Measurements from ENCODE around the gene CCDC127. TPM values are rescaled to one million over a fixed set of nuclear protein-coding genes. Genes with fewer than 3 reads are reported as not detected.
"Not testable (repeated sequence)": the region's sequence is repeated elsewhere in the genome, so short reads cannot be mapped to it uniquely, and the experiment has no call there.

CCDC127 gene
- polyA plus RNA-seq, 10 donors = 7.3 to 13.0 (median 8.8) TPM

DNA sequence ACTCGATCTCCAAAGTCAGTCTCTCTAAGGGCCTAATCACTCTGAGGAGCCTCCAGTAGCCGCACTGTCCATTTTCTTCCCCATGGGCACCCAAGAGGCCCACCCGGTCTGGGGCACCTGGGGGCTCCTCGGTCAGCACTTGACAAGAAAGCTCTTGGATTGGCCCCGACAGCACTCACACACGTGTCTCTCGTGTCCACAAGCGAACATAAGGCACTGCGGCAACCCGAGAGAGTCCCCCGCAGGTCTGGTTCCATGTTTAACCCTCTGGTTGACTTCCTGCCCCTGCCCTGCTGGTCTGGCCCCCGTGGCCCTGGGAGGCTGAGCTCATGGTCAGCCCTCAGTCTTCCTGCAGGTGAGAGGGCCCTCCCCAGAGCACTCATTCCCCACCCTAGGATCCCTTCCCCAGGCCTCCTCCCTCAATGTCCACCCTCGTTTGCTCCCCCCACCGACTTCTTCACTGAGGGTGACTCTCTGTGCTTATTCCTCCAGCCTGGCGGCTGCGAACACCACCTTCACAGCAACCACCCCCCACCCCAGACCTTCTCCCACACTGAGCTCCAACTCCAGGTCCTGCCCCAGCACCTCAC, 43.0 kb downstream of the CCDC127 start:
- no peak for DNase-seq

DNA sequence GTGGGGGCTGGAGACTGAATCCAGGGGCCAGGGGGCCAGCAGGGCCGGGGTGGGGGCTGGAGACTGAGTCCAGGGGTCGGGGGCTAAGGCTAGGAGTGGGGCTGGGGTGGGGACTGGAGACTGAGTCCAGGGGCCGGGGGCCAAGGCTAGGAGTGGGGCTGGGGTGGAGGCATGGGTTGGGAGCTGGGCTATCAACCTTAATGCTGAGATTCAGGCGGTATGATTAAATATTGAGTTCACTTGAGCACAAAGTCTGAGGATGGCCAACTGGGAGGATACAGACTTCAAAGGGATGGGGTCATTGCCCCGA, 43.7 kb downstream of the CCDC127 start:
- no peak for DNase-seq

DNA sequence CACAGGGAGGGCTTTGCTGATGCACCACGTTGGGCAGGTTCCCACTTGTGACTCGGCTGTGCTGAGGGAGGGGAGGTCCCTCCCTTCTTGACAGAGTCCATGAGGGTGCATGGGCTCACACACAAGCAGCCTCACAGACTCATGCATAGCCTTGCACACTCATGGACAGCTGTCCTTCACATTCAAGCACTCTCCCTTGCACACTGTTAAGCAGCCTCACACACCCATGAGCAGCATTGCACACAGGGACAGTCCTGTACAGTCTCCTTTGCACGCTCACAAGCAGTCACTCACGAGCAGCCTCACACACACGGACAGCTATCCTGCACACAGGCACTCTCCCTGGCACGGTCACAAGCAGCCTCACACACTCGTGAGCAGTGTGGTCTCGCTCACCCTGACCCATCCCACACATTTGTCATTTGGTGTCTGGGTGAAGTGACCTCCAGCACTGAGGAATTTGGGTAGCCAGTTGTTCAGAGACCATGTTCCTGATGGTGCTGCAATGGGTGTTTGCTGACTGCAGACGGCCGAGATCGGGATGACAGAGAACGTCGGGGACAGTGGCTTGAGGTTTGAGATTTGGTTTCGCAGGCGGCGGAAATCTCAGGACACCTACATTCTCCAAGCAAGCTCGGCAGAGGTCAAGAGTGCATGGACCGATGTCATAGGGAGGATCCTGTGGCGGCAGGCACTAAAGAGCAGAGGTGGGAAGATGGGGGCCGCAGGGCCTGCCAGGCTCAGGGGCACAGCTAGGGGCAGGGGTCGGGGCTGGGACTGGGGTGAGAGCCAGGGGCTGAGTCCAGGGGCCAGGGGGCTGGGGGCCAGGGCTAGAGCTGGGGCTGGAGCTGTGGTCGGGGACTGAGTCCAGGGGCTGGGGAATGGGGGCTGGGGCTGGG, 44.3 kb downstream of the CCDC127 start:
- no peak for DNase-seq

DNA sequence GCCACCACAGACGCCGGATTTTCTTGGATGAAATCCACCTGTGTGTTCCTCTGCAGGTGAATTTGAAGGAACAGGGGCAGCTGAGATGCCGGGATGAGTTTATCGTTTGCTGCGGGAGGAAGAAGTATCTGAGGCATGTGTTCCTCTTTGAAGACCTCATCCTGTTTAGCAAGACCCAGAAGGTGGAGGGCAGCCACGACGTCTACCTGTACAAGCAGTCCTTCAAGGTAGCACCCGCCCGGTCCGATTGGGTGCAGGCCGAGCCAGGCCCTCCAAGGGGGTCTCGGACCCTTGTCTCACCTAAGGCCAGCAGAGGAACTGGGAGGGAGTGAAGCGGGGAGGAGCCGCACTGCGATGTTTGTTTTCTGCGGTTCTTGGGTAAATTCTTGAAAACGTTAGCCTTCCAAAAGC, 45.1 kb downstream of the CCDC127 start:
- DNase-seq = no peak

DNA sequence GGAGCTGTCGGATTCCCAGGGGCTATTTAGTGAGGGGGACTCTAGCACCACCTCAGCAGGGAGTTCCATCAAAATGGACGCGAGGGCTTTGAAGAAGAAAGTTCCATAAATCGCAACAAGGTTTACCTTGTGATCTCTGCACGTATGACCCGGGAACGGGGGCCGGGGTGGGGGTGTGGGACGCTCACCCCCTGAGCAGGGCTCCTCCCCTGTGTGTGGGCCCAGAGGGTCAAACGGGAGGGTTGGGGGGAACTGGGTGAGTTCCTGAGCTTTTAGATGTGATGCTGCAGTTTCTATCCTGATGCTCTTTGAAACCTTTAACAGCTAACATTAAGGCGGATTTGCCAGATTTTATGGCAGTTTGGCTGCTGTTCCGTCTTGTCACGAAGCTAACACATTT, 45.5 kb downstream of the CCDC127 start:
- DNase-seq = no peak

DNA sequence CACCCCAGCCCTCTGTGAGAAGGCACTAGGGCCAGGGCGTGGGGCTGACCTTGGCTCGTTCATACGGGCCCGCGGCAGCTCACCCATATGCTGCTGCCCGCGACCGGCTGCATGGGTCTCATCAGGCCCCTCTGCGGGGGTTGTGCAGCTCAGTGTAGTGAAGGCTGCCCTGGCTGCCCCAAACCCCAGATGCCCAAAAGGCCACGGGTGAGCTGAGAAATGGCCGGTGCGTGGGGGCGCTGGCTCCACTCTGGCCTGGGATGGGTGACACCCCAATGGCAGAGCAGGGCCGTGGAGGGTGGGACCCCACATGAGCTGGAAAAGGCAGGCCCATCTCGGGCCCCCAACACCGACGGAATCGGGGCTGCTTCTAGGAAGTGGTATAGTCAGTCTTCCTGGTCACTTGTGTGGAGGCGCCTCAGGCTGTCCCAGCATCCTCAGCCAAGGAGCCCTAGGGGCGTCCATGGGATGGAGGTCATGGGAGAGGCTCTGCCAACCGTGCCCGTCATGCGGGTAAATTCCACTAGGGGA, 46.1 kb downstream of the CCDC127 start:
- DNase-seq = no peak

DNA sequence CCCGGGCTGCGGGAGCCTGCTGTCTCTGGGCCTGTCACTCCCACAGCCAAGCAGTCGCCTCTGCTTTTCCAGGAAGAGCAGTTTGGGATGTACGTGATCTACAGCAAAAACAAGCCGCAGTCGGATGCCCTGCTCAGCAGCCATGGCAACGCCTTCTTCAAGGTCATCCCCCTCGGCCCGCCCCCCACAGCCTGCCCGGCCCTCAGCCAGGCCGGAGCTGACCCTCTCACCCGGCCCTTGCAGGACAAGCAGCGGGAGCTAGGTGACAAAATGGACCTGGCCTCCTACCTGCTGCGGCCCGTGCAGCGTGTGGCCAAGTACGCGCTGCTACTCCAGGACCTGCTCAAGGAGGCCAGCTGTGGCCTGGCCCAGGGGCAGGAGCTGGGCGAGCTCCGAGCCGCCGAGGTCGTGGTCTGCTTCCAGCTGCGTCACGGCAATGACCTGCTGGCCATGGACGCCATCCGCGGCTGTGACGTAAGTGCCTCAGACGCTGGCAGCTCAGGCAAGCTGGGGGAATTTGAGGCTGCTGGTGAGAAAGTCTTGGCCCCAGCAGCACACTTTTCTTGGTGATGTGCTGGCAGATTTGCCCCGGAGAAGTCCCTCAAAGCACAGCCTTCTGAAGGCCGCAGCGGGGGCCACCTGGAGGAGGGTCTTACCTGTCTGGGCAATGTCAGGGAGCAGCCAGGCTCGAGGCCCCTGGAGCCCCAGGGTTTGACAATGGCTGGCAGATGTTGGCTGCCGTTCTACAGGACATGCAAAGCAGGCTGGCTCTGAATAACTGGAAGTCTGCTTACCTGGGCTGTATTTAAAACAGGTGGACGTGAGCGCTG, 46.8 kb downstream of the CCDC127 start:
- peak in 1 of 3 donors; percentile 32 for DNase-seq

DNA sequence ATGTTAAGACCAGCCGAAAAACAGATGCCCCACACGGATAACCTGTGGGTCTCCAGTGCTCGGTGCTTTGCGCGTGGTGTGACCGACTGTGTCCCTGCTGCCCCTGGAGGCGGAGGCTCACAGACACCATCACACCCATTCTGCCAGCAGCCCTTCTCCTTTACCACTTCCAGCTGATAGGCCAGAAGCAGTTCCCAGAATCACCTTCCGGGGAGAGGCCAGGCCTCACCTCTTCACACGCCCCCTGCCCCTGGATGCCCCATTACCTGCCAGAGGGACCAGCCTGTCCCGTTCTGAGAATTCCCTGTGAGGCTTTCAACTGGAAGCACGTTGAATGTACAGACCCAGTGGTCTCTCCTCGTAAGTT, 48.2 kb downstream of the CCDC127 start:
- DNase-seq = no peak

DNA sequence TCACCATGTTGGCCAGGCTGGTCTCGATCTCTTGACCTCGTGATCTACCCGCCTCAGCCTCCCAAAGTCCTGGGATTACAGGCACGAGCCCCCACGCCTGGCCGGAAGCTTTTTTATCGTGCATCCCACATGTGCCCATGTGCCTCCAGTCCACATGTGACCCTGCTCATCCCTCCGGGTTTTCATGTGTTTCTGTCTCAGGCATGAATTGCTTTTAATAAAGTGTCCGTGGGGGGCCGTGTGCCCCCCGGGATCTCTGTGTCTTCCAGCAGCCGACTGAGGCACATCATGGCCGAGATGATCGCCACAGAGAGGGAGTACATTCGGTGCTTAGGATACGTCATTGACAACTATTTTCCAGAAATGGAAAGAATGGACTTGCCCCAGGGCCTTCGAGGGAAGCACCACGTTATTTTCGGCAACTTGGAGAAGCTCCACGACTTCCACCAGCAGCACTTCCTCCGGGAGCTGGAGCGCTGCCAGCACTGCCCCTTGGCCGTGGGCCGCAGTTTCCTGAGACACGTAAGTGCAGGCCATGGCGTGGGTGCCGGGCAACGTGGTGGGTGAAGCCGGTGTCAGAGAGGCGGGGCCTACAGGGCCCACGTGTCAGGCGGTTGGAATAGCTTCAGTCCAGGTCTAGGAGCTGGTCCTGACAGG, 48.8 kb downstream of the CCDC127 start:
- DNase-seq = peak in 1 of 3 donors; percentile 48

DNA sequence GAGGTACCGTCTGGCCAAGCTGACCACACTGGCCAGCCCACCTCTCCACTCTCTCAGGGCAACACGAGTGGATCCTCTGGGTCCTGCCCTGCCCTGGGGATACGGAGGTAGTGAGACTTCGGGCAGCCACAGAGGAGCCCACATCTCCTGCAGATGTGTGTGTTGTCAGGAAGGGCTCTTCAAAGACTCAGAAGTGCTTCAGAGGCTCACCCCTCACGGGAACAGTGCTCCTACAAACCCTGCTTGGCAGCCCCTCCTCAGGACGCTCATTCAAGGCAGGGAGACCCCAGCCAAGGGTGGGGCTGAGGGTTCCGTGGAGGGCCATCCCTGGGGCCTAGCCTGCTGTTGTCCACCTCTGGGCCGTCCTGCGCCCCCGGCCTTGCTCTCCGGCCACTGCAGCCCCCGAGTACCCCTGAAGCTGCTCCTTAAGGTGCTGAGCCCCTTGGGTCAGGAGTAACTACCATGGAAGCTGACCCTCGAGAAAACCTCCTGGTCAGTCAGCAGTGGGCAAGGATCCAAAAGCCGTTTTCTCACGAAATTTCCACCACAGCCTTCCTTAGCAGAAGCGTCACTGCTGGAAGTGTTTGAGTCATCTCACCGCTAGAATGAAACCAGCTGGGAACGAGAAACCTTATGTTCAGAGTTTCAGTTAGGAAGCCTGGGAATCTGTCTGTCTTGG, 49.8 kb downstream of the CCDC127 start:
- peak; percentile 36 to 83 (median 62) for DNase-seq

DNA sequence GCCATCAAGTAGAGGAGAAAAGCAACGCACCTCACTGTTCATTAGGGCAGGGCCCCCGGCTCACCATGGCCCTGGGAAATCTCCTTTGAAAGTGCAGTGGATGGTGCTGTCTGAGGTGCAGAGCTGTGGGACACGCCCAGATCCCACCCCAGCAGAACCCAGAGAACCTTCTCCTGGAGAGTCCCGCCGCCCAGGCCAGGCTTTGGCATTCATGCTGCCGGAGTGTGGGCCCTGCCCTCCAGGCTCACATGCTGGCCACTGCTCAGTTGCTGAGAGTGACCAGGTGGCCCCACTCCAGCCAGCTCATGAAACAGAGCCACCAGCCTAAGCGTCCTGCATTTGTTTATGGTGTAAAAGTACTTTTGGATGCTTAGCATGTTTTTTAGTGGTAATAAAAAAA, 50.4 kb downstream of the CCDC127 start:
- DNase-seq = no peak

DNA sequence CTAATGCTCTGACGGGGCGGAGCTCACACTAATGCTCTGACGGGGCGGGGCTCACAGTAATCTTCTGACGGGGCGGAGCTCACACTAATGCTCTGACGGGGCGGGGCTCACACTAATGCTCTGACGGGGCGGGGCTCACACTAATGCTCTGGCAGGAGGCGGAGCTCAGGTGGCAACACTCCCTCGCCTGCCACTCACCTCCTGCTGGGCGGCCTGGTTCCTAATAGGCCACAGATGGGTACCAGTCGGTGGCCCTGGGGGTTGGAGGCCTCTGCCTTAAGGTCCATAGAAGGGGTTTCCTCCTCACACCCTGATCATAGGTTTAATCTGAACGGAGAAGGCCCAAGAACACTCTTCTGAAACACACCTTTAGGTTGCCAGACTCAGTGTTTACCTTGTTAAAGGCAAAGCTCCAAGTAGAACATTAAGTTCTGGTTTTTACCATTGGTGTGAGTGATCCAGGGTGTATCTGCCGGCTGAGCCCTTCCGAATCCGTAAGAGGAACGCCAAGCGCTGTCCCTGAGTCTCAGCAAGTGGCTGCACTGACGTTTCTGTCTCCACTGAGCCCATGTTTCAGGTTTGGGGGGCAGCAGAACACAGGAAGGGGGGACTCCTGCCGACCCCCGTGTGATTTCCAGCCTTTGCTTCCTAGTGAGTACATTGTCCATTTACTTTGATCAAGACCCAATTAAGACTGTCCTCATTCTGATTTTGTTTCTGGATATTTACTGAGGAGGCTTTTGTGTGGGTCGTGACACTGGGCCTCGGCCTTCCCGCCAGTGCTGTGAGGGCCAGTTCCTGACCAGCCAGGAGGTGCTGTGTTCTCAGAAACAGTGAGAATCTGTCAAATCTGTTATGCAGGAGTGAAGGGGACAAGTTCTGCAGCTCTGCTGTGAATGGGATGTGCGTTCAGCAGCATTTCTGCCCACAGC, 51.2 kb downstream of the CCDC127 start:
- DNase-seq = no peak

DNA sequence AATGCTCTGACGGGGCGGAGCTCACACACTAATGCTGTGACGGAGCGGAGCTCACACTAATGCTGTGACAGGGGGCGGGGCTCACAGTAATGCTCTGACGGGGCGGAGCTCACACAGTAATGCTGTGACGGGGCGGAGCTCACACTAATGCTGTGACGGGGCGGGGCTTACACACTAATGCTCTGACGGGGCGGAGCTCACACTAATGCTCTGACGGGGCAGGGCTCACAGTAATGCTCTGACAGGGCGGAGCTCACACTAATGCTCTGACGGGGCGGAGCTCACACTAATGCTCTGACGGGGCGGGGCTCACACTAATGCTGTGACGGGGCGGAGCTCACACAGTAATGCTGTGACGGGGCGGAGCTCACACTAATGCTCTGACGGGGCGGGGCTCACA, 53.2 kb downstream of the CCDC127 start:
- DNase-seq = not testable (repeated sequence)

DNA sequence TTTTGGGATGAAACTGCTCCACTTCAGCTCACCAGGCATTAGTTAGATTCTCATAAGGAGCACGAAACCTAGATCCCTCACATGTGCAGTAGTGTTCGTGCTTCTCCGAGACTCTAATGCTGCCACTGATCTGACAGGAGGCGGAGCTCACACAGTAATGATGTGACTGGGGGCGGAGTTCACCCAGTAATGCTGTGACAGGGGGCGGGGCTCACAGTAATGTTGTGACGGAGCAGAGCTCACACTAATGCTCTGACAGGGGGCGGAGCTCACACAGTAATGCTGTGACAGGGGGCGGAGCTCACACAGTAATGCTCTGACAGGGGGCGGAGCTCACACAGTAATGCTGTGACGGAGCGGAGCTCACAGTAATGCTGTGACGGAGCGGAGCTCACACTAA, 53.7 kb downstream of the CCDC127 start:
- no peak for DNase-seq

DNA sequence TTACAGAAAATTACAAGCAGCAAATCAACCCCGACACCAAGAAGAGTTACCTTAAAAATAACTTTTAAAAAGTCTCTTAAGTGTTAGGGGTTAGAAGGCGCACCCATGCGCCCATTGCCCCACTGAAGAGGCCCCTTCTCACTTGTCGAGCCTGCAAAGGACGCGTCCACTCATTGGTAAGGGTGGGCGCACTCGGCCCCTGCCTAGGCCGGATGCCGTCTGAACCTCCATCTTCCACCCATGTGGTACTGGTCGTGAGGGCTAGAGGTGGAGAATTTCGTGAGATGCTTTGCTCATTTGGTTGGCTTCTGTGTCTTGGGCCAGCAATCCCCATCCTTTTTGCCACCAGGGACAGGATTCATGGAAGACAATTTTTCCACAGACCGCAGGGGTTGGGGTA, 54.1 kb downstream of the CCDC127 start:
- DNase-seq = no peak

DNA sequence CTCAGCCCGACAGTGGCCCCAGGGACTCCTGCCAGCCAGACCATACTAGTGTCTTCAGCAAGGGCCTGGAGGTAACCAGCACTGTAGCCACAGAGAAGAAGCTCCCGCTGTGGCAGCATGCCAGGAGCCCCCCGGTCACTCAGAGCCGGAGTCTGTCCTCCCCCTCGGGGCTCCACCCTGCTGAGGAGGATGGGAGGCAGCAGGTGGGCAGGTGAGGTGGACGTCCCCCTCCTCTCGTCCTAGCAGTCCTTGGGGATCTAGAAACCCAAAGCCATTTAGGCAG, 54.7 kb downstream of the CCDC127 start:
- DNase-seq = no peak

DNA sequence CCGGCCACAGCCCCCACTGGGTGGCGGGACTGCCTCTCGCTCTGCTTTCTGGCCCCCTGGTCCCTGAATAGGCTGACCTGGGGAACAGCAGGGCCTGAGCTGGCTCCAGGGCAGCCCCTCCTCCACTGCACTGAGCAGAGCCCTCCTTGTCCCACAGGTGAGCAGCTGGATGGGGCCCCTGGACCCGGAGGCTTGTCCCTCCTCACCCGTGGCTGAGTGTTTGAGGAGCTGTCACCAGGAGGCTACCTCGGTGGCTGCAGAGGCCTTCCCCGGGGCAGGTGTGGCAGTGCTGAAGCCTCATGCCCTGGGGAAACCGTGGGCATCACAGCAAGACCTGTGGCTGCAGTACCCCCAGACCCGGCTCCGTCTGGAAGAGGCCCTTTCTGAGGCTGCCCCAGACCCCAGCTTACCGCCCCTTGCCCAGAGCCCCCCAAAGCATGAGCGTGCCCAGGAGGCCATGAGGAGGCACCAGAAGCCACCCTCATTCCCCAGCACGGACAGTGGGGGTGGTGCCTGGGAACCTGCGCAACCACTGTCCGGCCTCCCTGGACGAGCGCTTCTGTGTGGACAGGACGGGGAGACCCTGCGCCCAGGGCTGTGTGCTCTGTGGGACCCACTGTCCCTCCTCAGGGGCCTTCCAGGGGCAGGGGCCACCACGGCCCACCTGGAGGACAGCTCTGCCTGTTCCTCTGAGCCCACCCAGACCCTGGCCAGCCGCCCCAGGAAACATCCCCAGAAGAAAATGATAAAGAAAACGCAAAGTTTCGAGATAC, 55.2 kb downstream of the CCDC127 start:
- no peak for DNase-seq

DNA sequence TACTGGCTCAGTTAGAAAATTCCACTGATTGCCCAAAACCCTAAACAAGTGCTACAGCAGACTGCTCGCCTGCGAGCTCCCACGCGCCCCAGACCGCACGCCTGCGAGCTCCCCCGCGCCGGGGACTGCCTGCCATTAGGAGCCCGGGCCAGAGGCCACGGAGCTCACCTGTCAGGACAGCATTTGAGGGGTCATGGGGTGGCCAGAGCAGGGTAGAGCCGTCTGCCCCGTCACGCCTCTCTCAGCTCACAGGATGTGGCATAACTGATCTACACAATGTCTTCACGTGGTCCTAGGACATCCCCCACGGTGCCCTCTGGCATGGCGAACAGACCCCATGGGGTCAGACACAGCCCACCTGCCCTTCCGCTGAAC, 55.8 kb downstream of the CCDC127 start:
- no peak for DNase-seq

DNA sequence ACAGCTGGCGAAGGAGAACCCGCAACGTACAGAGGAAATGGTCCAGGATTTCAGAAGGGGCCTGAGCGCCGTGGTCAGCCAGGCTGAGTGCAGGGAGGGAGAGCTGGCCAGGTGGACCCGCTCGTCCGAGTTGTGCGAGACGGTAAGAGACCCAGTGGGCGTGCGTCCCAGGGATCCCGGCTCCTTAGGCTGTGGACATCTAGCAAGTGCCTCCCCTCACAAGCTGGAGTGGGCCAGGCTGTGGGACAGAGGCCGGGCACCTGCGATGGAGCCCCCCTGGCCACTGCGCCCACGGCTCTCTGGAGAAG, 56.2 kb downstream of the CCDC127 start:
- no peak for DNase-seq
